ENCODE data around the gene SLC25A30. TPM values are rescaled to one million over a fixed set of nuclear protein-coding genes. Genes with fewer than 3 reads are reported as not detected.

The SLC25A30 gene
- total RNA-seq, 3 donors from 2014 or later (not counting 1 experiment from before 2014, with no cell fraction given) = 15.0 to 22.3 (median 22.0) TPM

GRCh38 chr13:45370922-45371406 lies 47.2 kb downstream of the SLC25A30 start:
- no peaks in the 10 kb centered on the region for H3K36me3 ChIP-seq (ENCODE audit: control insufficient read depth, insufficient read depth, low read length)
- peak; percentile 93 for TF ChIP-seq CTCF (IDR thresholded peaks at IDR 0.05)
- peak; percentile 59 to 78 for DNase-seq
- H3K27me3 Mint-ChIP-seq (ENCODE audit: low read depth in 2 of 2) = no peaks in the 10 kb centered on the region
- no peaks in the 10 kb centered on the region for H3K36me3 Mint-ChIP-seq
- H3K4me3 Mint-ChIP-seq = no peak overlapping the region
- WGBS (ENCODE audit: insufficient coverage) = 30% methylated on average over 30 of the region's 30 CpGs
- intact Hi-C loops (cut with micrococcal nuclease) = loop anchor here (1.0 kb wide), 1 partner anchor 93 kb away; the partner anchor contains the start of gene COG3
- peak in 2 of 3 donors; percentile 19 to 56 for ATAC-seq
- H3K4me1 Mint-ChIP-seq = peaks cover 29 to 35% of the 10 kb centered on the region in 2 donors
- no peaks in the 10 kb centered on the region for H3K27me3 ChIP-seq (ENCODE audit: control insufficient read depth, insufficient read depth, low read length)
- H3K9me3 ChIP-seq (ENCODE audit: control insufficient read depth, insufficient read depth, low read length) = no peaks in the 10 kb centered on the region
- peaks cover 29% of the 10 kb centered on the region for H3K4me1 ChIP-seq (ENCODE audit: control insufficient read depth, insufficient read depth, low read length)
- peak overlapping the region in 1 of 2 donors; percentile 54 for H3K27ac Mint-ChIP-seq
- no peak overlapping the region for H3K27ac ChIP-seq (ENCODE audit: low read length)
- H3K4me3 ChIP-seq (ENCODE audit: low read length) = no peak overlapping the region
- no peaks in the 10 kb centered on the region for H3K9me3 Mint-ChIP-seq

DNA sequence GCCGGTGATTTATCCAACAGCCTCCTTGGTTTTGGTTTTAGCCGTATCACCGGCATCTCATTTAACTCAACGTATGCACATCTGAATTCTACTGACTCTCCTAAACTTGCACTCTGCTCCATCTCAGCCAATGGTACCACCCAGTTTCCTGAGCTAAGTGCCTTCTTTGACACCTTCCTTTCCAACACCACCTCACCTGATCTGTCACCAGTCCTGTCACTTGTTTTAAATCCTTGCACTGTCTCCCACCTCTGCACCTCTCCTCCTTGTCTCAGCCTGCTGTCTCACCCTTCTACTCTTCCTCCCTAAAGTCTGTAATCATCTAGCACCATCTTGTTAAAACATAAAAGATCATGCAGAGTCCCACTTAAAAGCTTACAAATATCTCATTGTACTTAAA lies 49.1 kb downstream of the SLC25A30 start:
- no peaks in the 10 kb centered on the region for H3K9me3 ChIP-seq (ENCODE audit: control insufficient read depth, insufficient read depth, low read length)
- intact Hi-C loops (cut with micrococcal nuclease) = loop anchor here (10.0 kb wide), 1 partner anchor 46 kb away; the partner anchor contains the start of gene SLC25A30
- Mint-ChIP-seq H3K27ac (peak overlapping the region; percentile 60 to 73), H3K36me3 (no peaks in the 10 kb centered on the region), H3K4me1 (peaks cover 29 to 36% of the 10 kb centered on the region in 2 donors), H3K4me3 (no peak overlapping the region), H3K9me3 (no peaks in the 10 kb centered on the region), H3K27me3 (ENCODE audit: low read depth in 2 of 2) (no peaks in the 10 kb centered on the region)
- no peaks in the 10 kb centered on the region for H3K27me3 ChIP-seq (ENCODE audit: control insufficient read depth, insufficient read depth, low read length)
- peaks cover 29% of the 10 kb centered on the region for H3K4me1 ChIP-seq (ENCODE audit: control insufficient read depth, insufficient read depth, low read length)
- H3K27ac ChIP-seq (ENCODE audit: low read length) = no peak overlapping the region
- 100% methylated on average over 4 of the region's 4 CpGs for WGBS (ENCODE audit: insufficient coverage)
- TF ChIP-seq CTCF (IDR thresholded peaks at IDR 0.05) = no peak
- ATAC-seq (no peak), DNase-seq (no peak)
- H3K36me3 ChIP-seq (ENCODE audit: control insufficient read depth, insufficient read depth, low read length) = no peaks in the 10 kb centered on the region
- H3K4me3 ChIP-seq (ENCODE audit: low read length) = no peak overlapping the region

- no peak for TF ChIP-seq CTCF (IDR thresholded peaks at IDR 0.05)
- peaks cover 29% of the 10 kb centered on the region for H3K4me1 ChIP-seq (ENCODE audit: control insufficient read depth, insufficient read depth, low read length)
- H3K4me3 ChIP-seq (ENCODE audit: low read length) = no peak overlapping the region
- WGBS (ENCODE audit: insufficient coverage) = 22% methylated on average over 3 of the region's 3 CpGs
- no peaks in the 10 kb centered on the region for H3K27me3 ChIP-seq (ENCODE audit: control insufficient read depth, insufficient read depth, low read length)
- no peaks in the 10 kb centered on the region for H3K36me3 ChIP-seq (ENCODE audit: control insufficient read depth, insufficient read depth, low read length)
- H3K36me3 Mint-ChIP-seq = no peaks in the 10 kb centered on the region
- no peaks in the 10 kb centered on the region for H3K9me3 Mint-ChIP-seq
- peak overlapping the region; percentile 60 to 73 for H3K27ac Mint-ChIP-seq
- H3K27ac ChIP-seq (ENCODE audit: low read length) = no peak overlapping the region
- no peaks in the 10 kb centered on the region for H3K27me3 Mint-ChIP-seq (ENCODE audit: low read depth in 2 of 2)
- ATAC-seq = no peak
- peak overlapping the region; percentile 10 for H3K4me3 Mint-ChIP-seq
- DNase-seq = no peak
- no peaks in the 10 kb centered on the region for H3K9me3 ChIP-seq (ENCODE audit: control insufficient read depth, insufficient read depth, low read length)
- H3K4me1 Mint-ChIP-seq = peaks cover 29 to 41% of the 10 kb centered on the region in 2 donors
- intact Hi-C loops (cut with micrococcal nuclease) = loop anchor here (10.0 kb wide), 1 partner anchor 46 kb away; the partner anchor contains the start of gene SLC25A30
Observed at GRCh38 chr13:45368571-45368970, 49.6 kb downstream of the SLC25A30 start.

- Mint-ChIP-seq H3K4me1 (peaks cover 29 to 44% of the 10 kb centered on the region in 2 donors), H3K27ac (peak overlapping the region; percentile 60 to 73), H3K36me3 (no peaks in the 10 kb centered on the region), H3K9me3 (no peaks in the 10 kb centered on the region), H3K27me3 (ENCODE audit: low read depth in 2 of 2) (no peaks in the 10 kb centered on the region), H3K4me3 (no peak overlapping the region)
- no peaks in the 10 kb centered on the region for H3K27me3 ChIP-seq (ENCODE audit: control insufficient read depth, insufficient read depth, low read length)
- H3K4me3 ChIP-seq (ENCODE audit: low read length) = no peak overlapping the region
- ATAC-seq (no peak), DNase-seq (peak in 1 of 2 donors; percentile 23)
- intact Hi-C loops (cut with micrococcal nuclease) = loop anchor here (10.0 kb wide), 1 partner anchor 47 kb away; the partner anchor contains the start of gene SLC25A30
- peaks cover 32% of the 10 kb centered on the region for H3K4me1 ChIP-seq (ENCODE audit: control insufficient read depth, insufficient read depth, low read length)
- peak overlapping the region; percentile 36 for H3K27ac ChIP-seq (ENCODE audit: low read length)
- no peak for TF ChIP-seq CTCF (IDR thresholded peaks at IDR 0.05)
- 91% methylated on average over 4 of the region's 4 CpGs for WGBS (ENCODE audit: insufficient coverage)
- no peaks in the 10 kb centered on the region for H3K36me3 ChIP-seq (ENCODE audit: control insufficient read depth, insufficient read depth, low read length)
- H3K9me3 ChIP-seq (ENCODE audit: control insufficient read depth, insufficient read depth, low read length) = no peaks in the 10 kb centered on the region
Observed at GRCh38 chr13:45368005-45368404, 50.2 kb downstream of the SLC25A30 start.

Measured in natural killer cell (primary cell).